DMS153 (cell line): Measurements from ENCODE around the gene TNFSF13.
A peak's percentile ranks its signal among the peaks of the same experiment; 100 is the strongest.

ENCODE experiments used
- DNase-seq: peaks from one replicate; lab custom pipeline; 2025; lab: John Stamatoyannopoulos, UW

TNFSF13 gene

DNA sequence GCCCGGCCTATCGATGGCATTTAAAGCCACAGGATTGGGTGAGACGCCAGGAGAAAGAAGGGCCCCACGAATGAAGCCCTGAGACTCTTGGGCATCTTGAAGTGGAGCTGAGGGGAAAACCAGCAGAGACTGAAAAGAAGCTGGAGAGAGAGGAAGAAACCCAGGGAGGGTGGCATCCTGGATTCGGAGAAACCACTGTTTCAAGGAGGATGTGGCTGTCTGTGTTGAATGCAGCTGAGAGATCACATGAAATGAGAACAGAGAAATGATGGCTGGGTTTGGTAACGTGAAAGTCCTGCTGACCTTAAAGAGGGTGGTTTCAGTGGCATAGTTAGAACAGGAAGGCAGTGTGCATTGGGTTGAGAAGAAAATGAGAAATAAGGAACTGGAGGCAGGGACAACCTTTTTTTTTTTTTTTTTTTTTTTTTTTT, 5.9 kb upstream of the TNFSF13 start:
- no peak for DNase-seq

- DNase-seq = no peak
Measured at GRCh38 chr17:7553356-7553755, 5.2 kb upstream of the TNFSF13 start.

- no peak for DNase-seq
Measured at GRCh38 chr17:7555320-7555948, 3.1 kb upstream of the TNFSF13 start.

DNA sequence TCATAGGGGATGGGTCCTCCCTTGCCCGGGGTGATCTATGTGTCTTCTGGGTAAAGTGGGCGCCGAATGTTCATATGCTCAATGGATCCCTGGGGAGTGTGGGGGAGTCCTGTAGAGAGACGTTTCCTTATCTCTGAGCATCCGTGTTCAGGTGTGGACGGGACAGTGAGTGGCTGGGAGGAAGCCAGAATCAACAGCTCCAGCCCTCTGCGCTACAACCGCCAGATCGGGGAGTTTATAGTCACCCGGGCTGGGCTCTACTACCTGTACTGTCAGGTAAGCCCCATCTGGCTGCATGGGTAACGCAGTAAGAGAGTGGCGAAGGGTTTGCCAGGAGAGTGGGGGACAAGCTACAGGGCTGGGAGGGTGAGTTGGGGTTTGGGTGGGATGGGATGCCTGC, 1.9 kb upstream of the TNFSF13 start:
- DNase-seq = no peak

DNA sequence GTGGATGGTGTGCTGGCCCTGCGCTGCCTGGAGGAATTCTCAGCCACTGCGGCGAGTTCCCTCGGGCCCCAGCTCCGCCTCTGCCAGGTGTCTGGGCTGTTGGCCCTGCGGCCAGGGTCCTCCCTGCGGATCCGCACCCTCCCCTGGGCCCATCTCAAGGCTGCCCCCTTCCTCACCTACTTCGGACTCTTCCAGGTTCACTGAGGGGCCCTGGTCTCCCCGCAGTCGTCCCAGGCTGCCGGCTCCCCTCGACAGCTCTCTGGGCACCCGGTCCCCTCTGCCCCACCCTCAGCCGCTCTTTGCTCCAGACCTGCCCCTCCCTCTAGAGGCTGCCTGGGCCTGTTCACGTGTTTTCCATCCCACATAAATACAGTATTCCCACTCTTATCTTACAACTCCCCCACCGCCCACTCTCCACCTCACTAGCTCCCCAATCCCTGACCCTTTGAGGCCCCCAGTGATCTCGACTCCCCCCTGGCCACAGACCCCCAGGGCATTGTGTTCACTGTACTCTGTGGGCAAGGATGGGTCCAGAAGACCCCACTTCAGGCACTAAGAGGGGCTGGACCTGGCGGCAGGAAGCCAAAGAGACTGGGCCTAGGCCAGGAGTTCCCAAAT, 1.3 kb upstream of the TNFSF13 start:
- DNase-seq = no peak

DNA sequence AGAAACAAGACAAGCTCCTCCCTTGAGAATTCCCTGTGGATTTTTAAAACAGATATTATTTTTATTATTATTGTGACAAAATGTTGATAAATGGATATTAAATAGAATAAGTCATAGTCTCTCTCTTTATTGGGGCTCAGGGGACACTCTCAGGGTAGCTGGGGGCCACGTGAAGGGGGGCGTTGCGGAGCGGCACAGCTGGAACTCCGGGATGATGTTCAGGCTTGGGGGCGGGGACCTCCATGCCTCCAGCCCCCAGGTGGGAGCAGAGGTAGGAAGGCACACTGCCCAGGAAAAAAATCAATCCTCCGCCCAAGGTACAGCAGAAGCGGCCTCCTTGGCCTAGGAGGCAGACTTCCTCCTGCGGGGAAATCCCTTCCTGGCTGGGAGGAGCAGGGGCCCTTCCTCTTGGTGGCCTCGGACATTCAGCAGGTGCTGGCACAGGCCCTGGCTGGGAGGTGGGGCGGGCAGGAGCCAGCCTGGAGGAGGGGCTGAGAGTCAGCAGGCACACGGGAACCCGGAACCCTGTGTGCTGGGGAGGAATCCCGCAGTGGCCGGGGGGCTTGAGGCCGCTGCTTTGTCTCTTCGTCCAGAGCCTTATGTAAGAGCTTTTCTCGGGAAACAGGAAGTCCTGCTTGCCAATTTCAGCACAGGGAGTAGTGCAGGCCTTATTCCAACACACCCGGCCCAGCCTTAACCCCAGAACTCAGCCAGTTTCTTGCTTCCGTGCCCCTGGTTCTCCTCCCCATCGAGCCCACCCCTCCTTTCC, 591 bp upstream of the TNFSF13 start:
- DNase-seq = peak; percentile 64

GRCh38 chr17:7559320-7560171, 996 bp downstream of the TNFSF13 start:
- DNase-seq = no peak

DNA sequence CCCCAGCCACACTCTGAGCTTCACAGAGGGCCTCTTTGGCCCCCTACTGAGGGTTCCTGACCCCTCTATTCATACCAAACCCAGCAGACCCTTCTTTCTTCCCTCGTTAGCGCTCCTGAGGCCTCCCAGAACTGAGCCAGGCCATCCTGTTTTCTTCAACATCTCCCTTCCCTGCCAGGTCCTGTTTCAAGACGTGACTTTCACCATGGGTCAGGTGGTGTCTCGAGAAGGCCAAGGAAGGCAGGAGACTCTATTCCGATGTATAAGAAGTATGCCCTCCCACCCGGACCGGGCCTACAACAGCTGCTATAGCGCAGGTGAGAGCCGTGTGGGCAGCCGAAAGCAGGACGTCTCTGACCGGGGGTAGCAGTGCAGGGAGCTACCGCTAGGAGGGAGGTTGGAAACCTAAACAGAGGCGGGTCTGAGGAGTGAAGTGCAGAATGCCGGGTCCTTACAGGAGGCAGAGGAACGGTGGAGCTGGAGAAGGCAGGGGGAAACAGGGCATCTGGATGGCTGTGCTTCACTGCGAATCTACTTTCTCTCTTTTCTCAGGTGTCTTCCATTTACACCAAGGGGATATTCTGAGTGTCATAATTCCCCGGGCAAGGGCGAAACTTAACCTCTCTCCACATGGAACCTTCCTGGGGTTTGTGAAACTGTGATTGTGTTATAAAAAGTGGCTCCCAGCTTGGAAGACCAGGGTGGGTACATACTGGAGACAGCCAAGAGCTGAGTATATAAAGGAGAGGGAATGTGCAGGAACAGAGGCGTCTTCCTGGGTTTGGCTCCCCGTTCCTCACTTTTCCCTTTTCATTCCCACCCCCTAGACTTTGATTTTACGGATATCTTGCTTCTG, 1.9 kb downstream of the TNFSF13 start:
- DNase-seq = peak; percentile 41

DNA sequence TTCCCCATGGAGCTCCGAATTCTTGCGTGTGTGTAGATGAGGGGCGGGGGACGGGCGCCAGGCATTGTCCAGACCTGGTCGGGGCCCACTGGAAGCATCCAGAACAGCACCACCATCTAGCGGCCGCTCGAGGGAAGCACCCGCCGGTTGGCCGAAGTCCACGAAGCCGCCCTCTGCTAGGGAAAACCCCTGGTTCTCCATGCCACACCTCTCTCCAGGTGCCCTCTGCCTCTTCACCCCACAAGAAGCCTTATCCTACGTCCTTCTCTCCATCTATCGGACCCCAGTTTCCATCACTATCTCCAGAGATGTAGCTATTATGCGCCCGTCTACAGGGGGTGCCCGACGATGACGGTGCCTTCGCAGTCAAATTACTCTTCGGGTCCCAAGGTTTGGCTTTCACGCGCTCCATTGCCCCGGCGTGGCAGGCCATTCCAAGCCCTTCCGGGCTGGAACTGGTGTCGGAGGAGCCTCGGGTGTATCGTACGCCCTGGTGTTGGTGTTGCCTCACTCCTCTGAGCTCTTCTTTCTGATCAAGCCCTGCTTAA, 2.6 kb downstream of the TNFSF13 start:
- peak; percentile 54 for DNase-seq

DNA sequence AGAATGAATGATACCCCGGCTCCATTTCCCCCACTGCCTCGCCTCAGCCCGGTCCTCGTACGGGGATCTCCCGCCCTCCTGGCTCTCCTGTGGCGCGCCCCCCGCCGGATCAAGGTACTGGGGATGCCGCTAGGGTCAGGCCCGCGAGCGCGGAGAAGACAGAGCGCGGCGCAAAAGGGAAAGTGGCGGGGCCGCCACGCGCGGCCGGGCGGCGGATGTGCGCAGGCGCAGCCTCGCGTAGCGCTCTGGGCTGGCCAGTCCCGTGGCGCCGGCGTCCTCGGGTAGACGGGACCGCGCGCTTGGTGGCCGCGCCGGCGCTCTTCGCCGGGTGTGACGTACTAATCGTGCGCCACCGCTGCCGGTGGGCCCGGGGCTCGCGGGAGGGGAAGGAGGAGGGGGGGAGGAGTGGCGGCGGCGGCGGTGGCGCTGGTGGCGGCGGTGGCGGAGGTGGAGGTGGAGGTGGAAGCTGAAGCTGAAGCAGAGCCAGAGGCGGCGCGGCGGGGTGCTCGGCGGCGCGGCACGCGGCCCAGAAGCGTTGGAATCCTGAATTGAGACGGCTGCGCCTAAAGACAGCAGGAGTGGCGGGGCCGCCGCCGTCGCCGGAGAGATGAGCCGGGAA, 3.1 kb downstream of the TNFSF13 start, which contains the start of gene SENP3:
TSS of gene SENP3 (plus strand) at position 331 of the 619 bp plus-strand sequence. CDS start 1,158 bp downstream, outside the sequence.
- peak; percentile 41 for DNase-seq

DNA sequence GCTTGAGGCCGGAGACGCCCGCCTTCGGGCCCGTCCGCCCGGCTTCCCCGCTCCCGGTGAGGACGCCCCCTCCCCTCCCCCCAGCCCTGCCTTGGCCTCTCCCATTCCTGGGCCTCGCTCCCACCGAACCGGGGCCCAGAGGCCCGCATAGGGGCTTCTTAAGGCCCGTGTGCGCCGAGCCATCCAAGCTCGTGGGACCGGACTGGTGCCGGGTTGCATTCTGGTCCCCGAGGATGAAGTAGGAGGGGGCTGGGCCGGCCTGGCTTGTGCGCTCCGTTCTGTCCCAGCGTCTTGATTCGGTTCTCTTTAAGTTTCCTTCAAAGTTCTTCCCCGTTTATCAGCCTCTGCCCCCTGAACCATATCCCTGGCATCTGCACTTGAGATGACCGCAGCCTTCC, 3.7 kb downstream of the TNFSF13 start:
- no peak for DNase-seq

DNA sequence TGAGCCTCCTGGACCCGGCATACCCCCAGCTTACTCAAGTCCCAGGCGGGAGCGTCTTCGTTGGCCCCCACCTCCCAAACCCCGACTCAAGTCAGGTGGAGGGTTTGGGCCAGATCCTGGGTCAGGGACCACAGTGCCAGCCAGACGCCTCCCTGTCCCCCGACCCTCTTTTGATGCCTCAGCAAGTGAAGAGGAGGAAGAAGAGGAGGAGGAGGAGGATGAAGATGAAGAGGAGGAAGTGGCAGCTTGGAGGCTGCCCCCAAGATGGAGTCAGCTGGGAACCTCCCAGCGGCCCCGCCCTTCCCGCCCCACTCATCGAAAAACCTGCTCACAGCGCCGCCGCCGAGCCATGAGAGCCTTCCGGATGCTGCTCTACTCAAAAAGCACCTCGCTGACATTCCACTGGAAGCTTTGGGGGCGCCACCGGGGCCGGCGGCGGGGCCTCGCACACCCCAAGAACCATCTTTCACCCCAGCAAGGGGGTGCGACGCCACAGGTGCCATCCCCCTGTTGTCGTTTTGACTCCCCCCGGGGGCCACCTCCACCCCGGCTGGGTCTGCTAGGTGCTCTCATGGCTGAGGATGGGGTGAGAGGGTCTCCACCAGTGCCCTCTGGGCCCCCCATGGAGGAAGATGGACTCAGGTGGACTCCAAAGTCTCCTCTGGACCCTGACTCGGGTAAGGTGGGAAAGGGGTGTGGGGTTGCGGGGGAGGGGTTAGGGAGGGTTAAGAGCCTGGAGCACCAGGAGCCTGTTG, 4.7 kb downstream of the TNFSF13 start:
- no peak for DNase-seq

GRCh38 chr17:7569571-7569970, 11.0 kb downstream of the TNFSF13 start:
- DNase-seq = no peak

GRCh38 chr17:7570351-7570750, 11.8 kb downstream of the TNFSF13 start:
- no peak for DNase-seq

- no peak for DNase-seq
Measured at GRCh38 chr17:7572338-7572587, 13.7 kb downstream of the TNFSF13 start.

DNA sequence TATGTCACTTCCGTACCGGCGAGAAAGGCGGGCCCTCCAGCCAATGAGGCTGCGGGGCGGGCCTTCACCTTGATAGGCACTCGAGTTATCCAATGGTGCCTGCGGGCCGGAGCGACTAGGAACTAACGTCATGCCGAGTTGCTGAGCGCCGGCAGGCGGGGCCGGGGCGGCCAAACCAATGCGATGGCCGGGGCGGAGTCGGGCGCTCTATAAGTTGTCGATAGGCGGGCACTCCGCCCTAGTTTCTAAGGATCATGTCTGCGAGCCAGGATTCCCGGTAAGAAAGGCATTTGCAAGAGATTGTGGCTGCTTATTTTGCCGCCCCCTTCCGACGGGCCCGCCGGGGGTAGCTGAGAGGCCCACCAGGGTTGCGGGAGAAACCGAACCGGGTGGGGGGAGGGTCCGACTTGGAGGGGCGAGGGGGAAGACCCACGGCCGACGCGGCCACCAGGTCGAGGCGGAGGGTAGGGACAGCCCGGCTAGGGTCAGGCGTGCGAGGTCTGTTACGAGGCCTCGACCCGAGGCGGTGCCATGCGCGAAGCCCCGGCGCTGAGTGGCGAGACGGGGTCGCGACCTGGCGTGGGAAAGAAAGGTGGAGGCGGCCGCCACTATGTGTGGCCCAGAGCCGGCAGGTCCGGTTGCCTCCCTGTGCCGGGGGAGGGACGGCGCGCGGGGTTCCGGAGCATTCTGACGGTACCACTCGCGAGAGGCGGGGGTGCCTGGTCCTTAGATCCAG, 14.2 kb downstream of the TNFSF13 start:
- DNase-seq = peak; percentile 94

GRCh38 chr17:7573324-7574080, 15.0 kb downstream of the TNFSF13 start:
- peak; percentile 28 for DNase-seq

DNA sequence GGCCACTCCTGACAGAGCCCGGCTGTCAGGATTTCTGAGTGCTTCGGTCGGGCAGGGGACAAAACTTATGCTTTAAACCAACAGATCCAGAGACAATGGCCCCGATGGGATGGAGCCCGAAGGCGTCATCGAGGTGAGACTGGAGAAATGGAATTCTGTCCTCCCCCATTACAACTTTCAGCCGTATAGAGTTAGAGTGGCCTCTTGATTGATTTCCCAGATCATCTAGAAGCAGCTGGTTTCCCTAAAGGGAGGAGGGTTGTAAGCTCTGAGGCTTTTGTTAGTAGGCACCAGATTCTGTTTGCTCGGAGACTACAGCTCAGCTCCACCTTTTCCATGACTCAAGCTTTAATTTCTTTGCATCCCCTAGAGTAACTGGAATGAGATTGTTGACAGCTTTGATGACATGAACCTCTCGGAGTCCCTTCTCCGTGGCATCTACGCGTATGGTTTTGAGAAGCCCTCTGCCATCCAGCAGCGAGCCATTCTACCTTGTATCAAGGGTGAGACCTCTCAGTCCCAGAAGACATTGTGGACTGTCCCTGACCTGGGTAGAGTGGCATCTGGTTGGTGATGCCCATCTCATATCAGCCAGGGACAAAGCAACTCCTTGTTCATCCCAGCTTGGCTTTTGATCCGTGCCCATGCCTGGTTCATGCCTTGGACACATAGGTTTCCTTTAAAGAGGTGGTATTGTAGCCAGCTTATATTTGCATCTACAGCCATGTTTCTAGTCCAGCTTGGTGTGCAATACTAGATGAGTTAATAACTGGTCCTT, 15.8 kb downstream of the TNFSF13 start:
- no peak for DNase-seq
